BLaER1 treated with 17β-estradiol and CSF1 and Interleukin-3, amounts not matched to agents 10 nM and 100 nM (cell line): ENCODE results near the gene GAS2L1.

ENCODE experiments used
- H3K27ac ChIP-seq, 11 experiments: shearing (Covaris generic); formaldehyde crosslinking; 2 replicates each; pipeline ENCODE4 v1.8.1; 2022
- H3K27me3 ChIP-seq, 11 experiments: shearing (Covaris generic); formaldehyde crosslinking; 2 replicates each; pipeline ENCODE4 v1.8.1; 2022
- H3K36me3 ChIP-seq, 11 experiments: shearing (Covaris generic); formaldehyde crosslinking; 2 replicates each; pipeline ENCODE4 v1.8.1; 2022
- H3K4me1 ChIP-seq, 10 experiments: shearing (Covaris generic); formaldehyde crosslinking; 2 replicates each; pipeline ENCODE4 v1.8.1; 2022
- H3K4me2 ChIP-seq, 11 experiments: shearing (Covaris generic); formaldehyde crosslinking; 2 replicates each; pipeline ENCODE4 v1.8.1; 2022
- H3K4me3 ChIP-seq, 10 experiments: shearing (Covaris generic); formaldehyde crosslinking; 2 replicates each; pipeline ENCODE4 v1.8.1; 2022
- H3K9ac ChIP-seq, 11 experiments: shearing (Covaris generic); formaldehyde crosslinking; 2 replicates each; pipeline ENCODE4 v1.8.1; 2022
- H3K9me3 ChIP-seq, 11 experiments: shearing (Covaris generic); formaldehyde crosslinking; replicated peaks in 1 of 11; 2 replicates each; pipeline ENCODE4 v1.8.1; 2022
- H4K20me1 ChIP-seq, 11 experiments: shearing (Covaris generic); formaldehyde crosslinking; 2 replicates each; pipeline ENCODE4 v1.8.1; 2022
- Cebpa-rat ChIP-seq, 11 experiments: shearing (Covaris generic); IDR thresholded peaks; 2 replicates each; pipeline ENCODE4 v1.8.1; 2022

Gene GAS2L1

GRCh38 chr22:29334696-29335344 is 28.4 kb downstream of the GAS2L1 start:
- peak overlapping the region in 9 of 11 experiments; percentile 18 to 98 (median 89); a peak in 17 of 22 replicates for H3K4me2 ChIP-seq
- peak overlapping the region in 4 of 11 experiments; percentile 39 to 61 (median 42); a peak in 6 of 22 replicates for H3K9ac ChIP-seq
- H3K9me3 ChIP-seq = no peaks in the 10 kb centered on the region
- H3K27me3 ChIP-seq = no peaks in the 10 kb centered on the region
- peak overlapping the region in 5 of 11 experiments; percentile 16 to 79 (median 64); a peak in 8 of 22 replicates for H3K27ac ChIP-seq
- H3K4me3 ChIP-seq = no peak overlapping the region; a peak in 1 of 20 replicates
- peaks cover 29 to 100% (median 63%) of the 10 kb centered on the region in 11 experiments for H3K36me3 ChIP-seq
- H3K4me1 ChIP-seq = peaks cover 74 to 100% (median 99%) of the 10 kb centered on the region in 10 experiments
- peaks cover 12 to 100% (median 46%) of the 10 kb centered on the region in 11 experiments; a peak in 19 of 22 replicates for H4K20me1 ChIP-seq
- TF ChIP-seq Cebpa-rat (IDR thresholded peaks at IDR 0.05) = no peak

GRCh38 chr22:29335656-29336055 is 29.2 kb downstream of the GAS2L1 start:
- Histone ChIP-seq H3K4me2 (peak overlapping the region in 10 of 11 experiments; percentile 2 to 98 (median 88); a peak in 19 of 22 replicates), H4K20me1 (peaks cover 12 to 100% (median 46%) of the 10 kb centered on the region in 11 experiments; a peak in 19 of 22 replicates), H3K4me1 (peaks cover 66 to 100% (median 99%) of the 10 kb centered on the region in 10 experiments), H3K9ac (peak overlapping the region in 2 of 11 experiments; percentile 39 to 61; a peak in 2 of 22 replicates), H3K27ac (peak overlapping the region in 3 of 11 experiments; percentile 21 to 79 (median 68); a peak in 3 of 22 replicates), H3K36me3 (peaks cover 32 to 100% (median 63%) of the 10 kb centered on the region in 11 experiments), H3K27me3 (no peaks in the 10 kb centered on the region), H3K9me3 (no peaks in the 10 kb centered on the region), H3K4me3 (no peak overlapping the region)
- TF ChIP-seq Cebpa-rat (IDR thresholded peaks at IDR 0.05) = no peak

GRCh38 chr22:29336751-29337490 is 30.5 kb downstream of the GAS2L1 start:
- Histone ChIP-seq H4K20me1 (peaks cover 12 to 100% (median 48%) of the 10 kb centered on the region in 11 experiments; a peak in 19 of 22 replicates), H3K36me3 (peaks cover 39 to 100% (median 65%) of the 10 kb centered on the region in 11 experiments), H3K4me1 (peaks cover 56 to 100% (median 96%) of the 10 kb centered on the region in 10 experiments), H3K4me2 (peak overlapping the region; percentile 9 to 98 (median 87)), H3K9me3 (no peaks in the 10 kb centered on the region), H3K27me3 (no peaks in the 10 kb centered on the region), H3K9ac (peak overlapping the region in 3 of 11 experiments; percentile 26 to 48 (median 26); a peak in 2 of 22 replicates), H3K27ac (peak overlapping the region in 2 of 11 experiments; percentile 17 to 32; a peak in 2 of 22 replicates), H3K4me3 (no peak overlapping the region)
- no peak for TF ChIP-seq Cebpa-rat (IDR thresholded peaks at IDR 0.05)

GRCh38 chr22:29337631-29338284 is 31.3 kb downstream of the GAS2L1 start:
- H3K4me3 ChIP-seq = no peak overlapping the region
- H3K9ac ChIP-seq = peak overlapping the region in 3 of 11 experiments; percentile 26 to 48 (median 26); a peak in 2 of 22 replicates
- TF ChIP-seq Cebpa-rat (IDR thresholded peaks at IDR 0.05) = no peak
- H3K4me1 ChIP-seq = peaks cover 56 to 100% (median 96%) of the 10 kb centered on the region in 10 experiments
- H4K20me1 ChIP-seq = peaks cover 12 to 100% (median 55%) of the 10 kb centered on the region in 11 experiments; a peak in 20 of 22 replicates
- peak overlapping the region in 3 of 11 experiments; percentile 17 to 35 (median 32); a peak in 3 of 22 replicates for H3K27ac ChIP-seq
- no peaks in the 10 kb centered on the region for H3K27me3 ChIP-seq
- no peaks in the 10 kb centered on the region for H3K9me3 ChIP-seq
- H3K4me2 ChIP-seq = peak overlapping the region; percentile 9 to 98 (median 87)
- peaks cover 41 to 100% (median 67%) of the 10 kb centered on the region in 11 experiments for H3K36me3 ChIP-seq

GRCh38 chr22:29338398-29338797 is 31.9 kb downstream of the GAS2L1 start:
- peaks cover 44 to 100% (median 67%) of the 10 kb centered on the region in 11 experiments for H3K36me3 ChIP-seq
- no peak overlapping the region for H3K4me3 ChIP-seq
- H3K4me2 ChIP-seq = peak overlapping the region; percentile 9 to 98 (median 87)
- H3K27me3 ChIP-seq = no peaks in the 10 kb centered on the region
- peaks cover 56 to 100% (median 96%) of the 10 kb centered on the region in 10 experiments for H3K4me1 ChIP-seq
- TF ChIP-seq Cebpa-rat (IDR thresholded peaks at IDR 0.05) = no peak
- peak overlapping the region in 1 of 11 experiments; percentile 15; a peak in 1 of 22 replicates for H3K9ac ChIP-seq
- H3K9me3 ChIP-seq = no peaks in the 10 kb centered on the region
- H4K20me1 ChIP-seq = peaks cover 12 to 100% (median 62%) of the 10 kb centered on the region in 11 experiments; a peak in 20 of 22 replicates
- H3K27ac ChIP-seq = 0 out of 22 replicates have a peak overlapping the region, but pooled peaks of 1 of the 11 experiments have one; percentile 2

GRCh38 chr22:29339381-29340235 is 33.2 kb downstream of the GAS2L1 start:
- Histone ChIP-seq H3K27ac (no peak overlapping the region), H3K27me3 (no peaks in the 10 kb centered on the region), H3K9me3 (no peaks in the 10 kb centered on the region), H3K36me3 (peaks cover 50 to 100% (median 72%) of the 10 kb centered on the region in 11 experiments), H3K9ac (peak overlapping the region in 2 of 11 experiments; percentile 15 to 48; a peak in 2 of 22 replicates), H3K4me2 (peak overlapping the region in 9 of 11 experiments; percentile 9 to 98 (median 44); a peak in 15 of 22 replicates), H3K4me3 (no peak overlapping the region), H4K20me1 (peaks cover 10 to 100% (median 64%) of the 10 kb centered on the region in 11 experiments; a peak in 20 of 22 replicates), H3K4me1 (peaks cover 61 to 100% (median 95%) of the 10 kb centered on the region in 10 experiments)
- TF ChIP-seq Cebpa-rat (IDR thresholded peaks at IDR 0.05) = no peak

- TF ChIP-seq Cebpa-rat (IDR thresholded peaks at IDR 0.05) = no peak
- H3K4me2 ChIP-seq = peak overlapping the region in 6 of 11 experiments; percentile 27 to 98 (median 42); a peak in 10 of 22 replicates
- peaks cover 53 to 91% (median 86%) of the 10 kb centered on the region in 10 experiments for H3K4me1 ChIP-seq
- peaks cover 6 to 100% (median 54%) of the 10 kb centered on the region in 11 experiments; a peak in 20 of 22 replicates for H4K20me1 ChIP-seq
- no peak overlapping the region for H3K4me3 ChIP-seq
- no peaks in the 10 kb centered on the region for H3K27me3 ChIP-seq
- peaks cover 57 to 100% (median 82%) of the 10 kb centered on the region in 11 experiments for H3K36me3 ChIP-seq
- H3K9ac ChIP-seq = peak overlapping the region in 1 of 11 experiments; percentile 29; a peak in 1 of 22 replicates
- no peaks in the 10 kb centered on the region for H3K9me3 ChIP-seq
- H3K27ac ChIP-seq = peak overlapping the region in 3 of 11 experiments; percentile 63 to 72 (median 68); a peak in 3 of 22 replicates
These were observed 34.1 kb downstream of the GAS2L1 start for GRCh38 chr22:29340566-29340965.
